Activated B cell treated with CpG ODN at 0.5 μM for 24 hours (primary cell): ENCODE data around the gene MACROH2A1. TPM values are rescaled to one million over a fixed set of nuclear protein-coding genes. Genes with fewer than 3 reads are reported as not detected.

Source experiments
- ATAC-seq: fragments of 200-7000 bp; cut with Tn5 transposase; one replicate; pipeline ENCODE4 v1.10.0; 2021; ENCODE audit warnings: low read depth, mild to moderate bottlenecking, moderate library complexity
- CTCF ChIA-PET: fragments of 350-600 bp; sonication (Branson Sonifier 250); formaldehyde crosslinking; loops from one replicate; lab custom pipeline; 2021; ENCODE audit warnings: antibody characterized with exemption; lab: Charles Lee
- POLR2A ChIA-PET: fragments of 350-600 bp; sonication (Branson Sonifier 250); formaldehyde crosslinking; loops from one replicate; lab custom pipeline; 2021; ENCODE audit warnings: antibody characterized with exemption; lab: Charles Lee
- DNase-seq: peaks from one replicate; pipeline ENCODE4 v3.0.0; 2022
- H3K27ac Mint-ChIP-seq: one replicate; pipeline ENCODE4 v1.8.0; 2020; ENCODE audit warnings: mixed read lengths
- H3K27me3 Mint-ChIP-seq: one replicate; pipeline ENCODE4 v1.8.0; 2021; ENCODE audit warnings: mixed read lengths
- H3K36me3 Mint-ChIP-seq: one replicate; pipeline ENCODE4 v1.8.0; 2021; ENCODE audit warnings: low read depth, mixed read lengths
- H3K4me1 Mint-ChIP-seq: one replicate; pipeline ENCODE4 v1.8.0; 2021; ENCODE audit warnings: mixed read lengths
- H3K4me3 Mint-ChIP-seq: one replicate; pipeline ENCODE4 v1.8.0; 2020; ENCODE audit warnings: mild to moderate bottlenecking, mixed read lengths
- H3K9me3 Mint-ChIP-seq: one replicate; pipeline ENCODE4 v1.8.0; 2020; ENCODE audit warnings: mixed read lengths
- intact Hi-C: fragments of 100-400 bp; cut with micrococcal nuclease; formaldehyde crosslinking; loops from one replicate; pipeline ENCODE4 v1.15.1; 2024
- total RNA-seq: library from RNA; stranded (reverse); gene quantifications from 2 replicates; pipeline ENCODE4 v1.2.3, GENCODE V29; 2022
- TF ChIP-seq, protein P1 (sequence below): fragments of 200-600 bp; IDR thresholded peaks from one replicate; pipeline ENCODE4 v1.8.0; 2022; ENCODE audit warnings: antibody characterized with exemption, mild to moderate bottlenecking

MACROH2A1 gene
- total RNA-seq, 1 donor from 2014 or later: 125 TPM

DNA sequence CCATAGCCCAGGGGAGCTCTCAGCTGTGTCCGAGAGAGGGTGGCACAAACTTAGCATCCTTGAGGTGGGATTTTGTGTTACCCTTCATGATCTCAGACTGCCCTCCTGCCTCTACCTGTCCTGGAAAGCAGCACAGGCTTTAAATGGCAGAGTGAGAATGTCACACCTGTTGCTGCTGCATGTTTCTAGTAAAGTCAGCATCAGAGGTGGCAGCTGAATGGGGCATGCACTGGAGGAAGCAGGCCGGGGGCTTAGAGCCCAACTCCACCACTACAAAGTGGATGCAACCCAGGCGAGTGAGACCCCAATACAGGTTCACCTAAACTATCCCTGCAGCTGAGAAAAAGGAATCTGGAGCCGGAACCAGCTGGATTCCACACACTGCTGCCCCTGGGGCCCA lies 51.6 kb downstream of the MACROH2A1 start:
- TF ChIP-seq, protein P1, sequence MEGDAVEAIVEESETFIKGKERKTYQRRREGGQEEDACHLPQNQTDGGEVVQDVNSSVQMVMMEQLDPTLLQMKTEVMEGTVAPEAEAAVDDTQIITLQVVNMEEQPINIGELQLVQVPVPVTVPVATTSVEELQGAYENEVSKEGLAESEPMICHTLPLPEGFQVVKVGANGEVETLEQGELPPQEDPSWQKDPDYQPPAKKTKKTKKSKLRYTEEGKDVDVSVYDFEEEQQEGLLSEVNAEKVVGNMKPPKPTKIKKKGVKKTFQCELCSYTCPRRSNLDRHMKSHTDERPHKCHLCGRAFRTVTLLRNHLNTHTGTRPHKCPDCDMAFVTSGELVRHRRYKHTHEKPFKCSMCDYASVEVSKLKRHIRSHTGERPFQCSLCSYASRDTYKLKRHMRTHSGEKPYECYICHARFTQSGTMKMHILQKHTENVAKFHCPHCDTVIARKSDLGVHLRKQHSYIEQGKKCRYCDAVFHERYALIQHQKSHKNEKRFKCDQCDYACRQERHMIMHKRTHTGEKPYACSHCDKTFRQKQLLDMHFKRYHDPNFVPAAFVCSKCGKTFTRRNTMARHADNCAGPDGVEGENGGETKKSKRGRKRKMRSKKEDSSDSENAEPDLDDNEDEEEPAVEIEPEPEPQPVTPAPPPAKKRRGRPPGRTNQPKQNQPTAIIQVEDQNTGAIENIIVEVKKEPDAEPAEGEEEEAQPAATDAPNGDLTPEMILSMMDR: no peak

GRCh38 chr5:135345956-135346731 lies 52.9 kb downstream of the MACROH2A1 start:
- Mint-ChIP-seq H3K9me3 (no peaks in the 10 kb centered on the region), H3K36me3 (peaks cover 70% of the 10 kb centered on the region), H3K4me1 (peaks cover 24% of the 10 kb centered on the region), H3K27ac (peak overlapping the region; percentile 79), H3K27me3 (no peaks in the 10 kb centered on the region), H3K4me3 (peak overlapping the region; percentile 19)
- ChIA-PET CTCF (interaction anchor here (1.0 kb wide), 1 partner anchor 111 kb away, joined by 3 read pairs; no protein-coding TSS in a partner anchor), POLR2A (no interaction called here)
- intact Hi-C loops: no loop called here
- DNase-seq: no peak
- TF ChIP-seq, protein P1: no peak
- peak; percentile 67 for ATAC-seq

More for the DNA sequence above, 51.6 kb downstream of the MACROH2A1 start:
- H3K27ac Mint-ChIP-seq: no peak overlapping the region
- ATAC-seq (no peak), DNase-seq (no peak)
- H3K4me3 Mint-ChIP-seq: no peak overlapping the region
- H3K9me3 Mint-ChIP-seq: no peaks in the 10 kb centered on the region
- POLR2A ChIA-PET: no interaction called here
- intact Hi-C loops: no loop called here
- H3K27me3 Mint-ChIP-seq: no peaks in the 10 kb centered on the region
- CTCF ChIA-PET: interaction anchor here (1.0 kb wide), 1 partner anchor 110 kb away, joined by 3 read pairs; no protein-coding TSS in a partner anchor
- peaks cover 71% of the 10 kb centered on the region for H3K36me3 Mint-ChIP-seq
- H3K4me1 Mint-ChIP-seq: peaks cover 24% of the 10 kb centered on the region

DNA sequence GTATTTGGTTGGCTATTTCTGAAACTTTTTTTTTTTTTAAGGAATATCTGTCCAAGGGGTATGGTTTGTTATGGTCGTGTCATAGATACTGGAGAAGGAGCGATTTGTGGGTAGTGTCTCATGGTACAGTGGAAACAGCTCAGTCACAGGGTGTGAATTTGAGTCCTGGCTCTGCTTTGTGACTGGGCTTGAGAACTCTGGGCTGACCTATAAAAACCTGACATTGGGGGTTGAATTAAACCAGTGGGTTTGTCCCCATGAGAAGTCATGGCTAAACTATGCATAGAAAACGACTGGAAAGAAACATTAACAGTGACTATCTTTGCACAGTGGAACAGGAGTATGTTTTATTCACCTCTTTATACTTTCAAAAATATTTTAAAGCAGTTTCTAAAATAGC lies 54.7 kb downstream of the MACROH2A1 start:
- no peak for DNase-seq
- peaks cover 71% of the 10 kb centered on the region for H3K36me3 Mint-ChIP-seq
- H3K9me3 Mint-ChIP-seq: no peaks in the 10 kb centered on the region
- H3K4me3 Mint-ChIP-seq: no peak overlapping the region
- no peak for ATAC-seq
- TF ChIP-seq, protein P1: no peak
- intact Hi-C loops: no loop called here
- POLR2A ChIA-PET: no interaction called here
- H3K27ac Mint-ChIP-seq: no peak overlapping the region
- CTCF ChIA-PET: no interaction called here
- H3K4me1 Mint-ChIP-seq: peaks cover 24% of the 10 kb centered on the region
- H3K27me3 Mint-ChIP-seq: no peaks in the 10 kb centered on the region

GRCh38 chr5:135343413-135343812 lies 55.6 kb downstream of the MACROH2A1 start:
- TF ChIP-seq, protein P1: no peak
- ATAC-seq: no peak
- Mint-ChIP-seq H3K27ac (no peak overlapping the region), H3K4me3 (no peak overlapping the region), H3K36me3 (peaks cover 75% of the 10 kb centered on the region), H3K4me1 (peaks cover 24% of the 10 kb centered on the region), H3K9me3 (no peaks in the 10 kb centered on the region), H3K27me3 (no peaks in the 10 kb centered on the region)
- ChIA-PET CTCF (no interaction called here), POLR2A (no interaction called here)
- intact Hi-C loops: no loop called here
- DNase-seq: no peak

DNA sequence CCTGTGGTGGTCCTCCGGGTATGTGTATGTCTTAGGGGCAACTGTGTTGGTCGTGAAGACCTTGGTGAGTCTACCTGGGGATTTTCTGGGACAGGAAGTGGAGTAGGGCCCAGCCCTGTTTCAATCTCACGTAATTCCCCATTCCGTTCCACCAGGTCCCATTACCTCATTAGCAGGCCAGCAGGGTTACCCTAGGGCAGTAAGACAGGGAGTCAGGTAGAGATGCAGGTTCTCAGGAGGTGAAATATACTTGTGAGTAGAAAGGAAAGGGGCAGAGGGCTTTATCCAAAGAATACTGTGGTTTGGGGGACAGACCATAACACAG lies 56.5 kb downstream of the MACROH2A1 start:
- ChIA-PET POLR2A (no interaction called here), CTCF (no interaction called here)
- H3K36me3 Mint-ChIP-seq: peaks cover 82% of the 10 kb centered on the region
- no peak overlapping the region for H3K27ac Mint-ChIP-seq
- H3K4me1 Mint-ChIP-seq: peaks cover 24% of the 10 kb centered on the region
- TF ChIP-seq, protein P1: no peak
- no peak for ATAC-seq
- no peak overlapping the region for H3K4me3 Mint-ChIP-seq
- H3K9me3 Mint-ChIP-seq: no peaks in the 10 kb centered on the region
- intact Hi-C loops: no loop called here
- no peak for DNase-seq
- H3K27me3 Mint-ChIP-seq: no peaks in the 10 kb centered on the region
